ENCODE data around the gene C2CD5.

GRCh38 chr12:22544038-22544979, at the start of gene C2CD5:
- TF ChIP-seq CTCF (IDR thresholded peaks at IDR 0.05) (peak in 3 of 4 experiments; percentile 8 to 45 (median 9)), POLR2A (IDR thresholded peaks at IDR 0.05) (peak; percentile 67), POLR2AphosphoS5 (IDR thresholded peaks at IDR 0.05) (peak; percentile 89)

Measured in prostate gland (tissue), 2 donors.